ENCODE data around the gene DYNLT4. TPM values are rescaled to one million over a fixed set of nuclear protein-coding genes. Genes with fewer than 3 reads are reported as not detected.
A peak's percentile ranks its signal among the peaks of the same experiment; 100 is the strongest.

DYNLT4 gene
- total and polyA plus RNA-seq, 2 of the 8 experiments (the other 6 are each of a cell fraction or from before 2014, with no cell fraction given) = 0.29 TPM; not detected in 1

GRCh38 chr1:44784094-44785028, 22.8 kb downstream of the DYNLT4 start (continued):
- TF ChIP-seq POLR2AphosphoS5 (IDR thresholded peaks at IDR 0.05; ENCODE audit: low read depth, low read length) (no peak), CHD1 (IDR thresholded peaks at IDR 0.05; ENCODE audit: low read depth, low read length) (no peak), CHD7 (IDR thresholded peaks at IDR 0.05; ENCODE audit: insufficient replicate concordance, low read length) (no peak), ZNF274 (IDR thresholded peaks at IDR 0.05; ENCODE audit: borderline replicate concordance, extremely low read depth, low read length) (no peak), ASH2L (IDR thresholded peaks at IDR 0.05; ENCODE audit: low read length) (peak; percentile 22), YY1 (IDR thresholded peaks at IDR 0.05; ENCODE audit: low read depth, low read length) (0 out of 2 replicates have a peak, but pooled peaks have one; percentile 6), CTBP2 (IDR thresholded peaks at IDR 0.05; ENCODE audit: borderline replicate concordance, insufficient read depth, insufficient read length, low read length) (no peak), TBP (IDR thresholded peaks at IDR 0.05; ENCODE audit: low read depth, low read length) (peak; percentile 8; the same call in 1 of the 2 replicates), NRF1 (IDR thresholded peaks at IDR 0.05; ENCODE audit: low read depth, low read length) (no peak)
- TF ChIP-seq, protein P1, sequence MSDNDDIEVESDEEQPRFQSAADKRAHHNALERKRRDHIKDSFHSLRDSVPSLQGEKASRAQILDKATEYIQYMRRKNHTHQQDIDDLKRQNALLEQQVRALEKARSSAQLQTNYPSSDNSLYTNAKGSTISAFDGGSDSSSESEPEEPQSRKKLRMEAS (IDR thresholded peaks at IDR 0.05) = peak; percentile 88
